GM19438 (cell line): ENCODE results near the gene NPEPL1.
"Not testable (repeated sequence)": the region's sequence is repeated elsewhere in the genome, so short reads cannot be mapped to it uniquely, and the experiment has no call there.

ENCODE experiments used
- ATAC-seq: cut with Tn5 transposase; IDR thresholded peaks from one replicate; pipeline ENCODE4 v1.9.1; 2021; ENCODE audit warnings: low read depth; ENCODE audit not compliant: unreplicated experiment

The NPEPL1 gene

GRCh38 chr20:58755062-58755697 is 62.6 kb downstream of the NPEPL1 start:
- ATAC-seq, result no peak

GRCh38 chr20:58755766-58756449 is 63.3 kb downstream of the NPEPL1 start:
- ATAC-seq, result no peak

GRCh38 chr20:58756450-58756775 is 63.8 kb downstream of the NPEPL1 start:
- no peak for ATAC-seq

- not testable (repeated sequence) for ATAC-seq
Measured at GRCh38 chr20:58757647-58758046, 65.0 kb downstream of the NPEPL1 start.

- no peak for ATAC-seq
Measured at GRCh38 chr20:58759947-58760346, 67.3 kb downstream of the NPEPL1 start.

- ATAC-seq, result no peak
Measured at GRCh38 chr20:58760856-58761255, 68.3 kb downstream of the NPEPL1 start.

- no peak for ATAC-seq
Measured at GRCh38 chr20:58762120-58762519, 69.5 kb downstream of the NPEPL1 start.

GRCh38 chr20:58763076-58763475 is 70.5 kb downstream of the NPEPL1 start:
- ATAC-seq, result no peak
